ENCODE data around the gene ABCA12.

Gene ABCA12

GRCh38 chr2:215028231-215028630, 110.2 kb downstream of the ABCA12 start:
- ChIA-PET CTCF (interaction anchor here (0.6 kb wide), 1 partner anchor 158 kb away, joined by 4 read pairs; no protein-coding TSS in a partner anchor), POLR2A (no interaction called here)
- no peak for TF ChIP-seq ARNT (IDR thresholded peaks at IDR 0.05)
- TF ChIP-seq FOXM1 (IDR thresholded peaks at IDR 0.05; ENCODE audit: borderline replicate concordance) = no peak
- no peak for TF ChIP-seq CTBP1 (IDR thresholded peaks at IDR 0.05; ENCODE audit: borderline replicate concordance)
- TF ChIP-seq LEF1 (IDR thresholded peaks at IDR 0.05; ENCODE audit: borderline replicate concordance) = no peak
- no peak for TF ChIP-seq FOXK2 (IDR thresholded peaks at IDR 0.05)
- no peak for TF ChIP-seq HDGF (IDR thresholded peaks at IDR 0.05; ENCODE audit: borderline replicate concordance)
- TF ChIP-seq FOXA1 (IDR thresholded peaks at IDR 0.05) = no peak
- TF ChIP-seq NFRKB (IDR thresholded peaks at IDR 0.05) = no peak
- no peak for TF ChIP-seq ZNF384 (IDR thresholded peaks at IDR 0.05)
- no peak for TF ChIP-seq ELF4 (IDR thresholded peaks at IDR 0.05)
- no peak for TF ChIP-seq L3MBTL2 (conservative IDR thresholded peaks at IDR 0.05)
- DNase-seq (ENCODE audit: extremely low spot score) = no peak

GRCh38 chr2:215027779-215028178, 110.6 kb downstream of the ABCA12 start:
- ChIA-PET POLR2A (no interaction called here), CTCF (no interaction called here)
- TF ChIP-seq BHLHE40 (IDR thresholded peaks at IDR 0.05; ENCODE audit: borderline replicate concordance) (no peak), ARNT (IDR thresholded peaks at IDR 0.05) (no peak), CTBP1 (IDR thresholded peaks at IDR 0.05; ENCODE audit: borderline replicate concordance) (no peak), LEF1 (IDR thresholded peaks at IDR 0.05; ENCODE audit: borderline replicate concordance) (no peak), ELF4 (IDR thresholded peaks at IDR 0.05) (no peak)
- DNase-seq (ENCODE audit: extremely low spot score) = no peak

- no peak for TF ChIP-seq TARDBP (IDR thresholded peaks at IDR 0.05)
- TF ChIP-seq BHLHE40 (IDR thresholded peaks at IDR 0.05; ENCODE audit: borderline replicate concordance) = no peak
- no peak for TF ChIP-seq FOXK2 (IDR thresholded peaks at IDR 0.05)
- TF ChIP-seq SUZ12 (IDR thresholded peaks at IDR 0.05) = no peak
- no peak for TF ChIP-seq CTBP1 (IDR thresholded peaks at IDR 0.05; ENCODE audit: borderline replicate concordance)
- TF ChIP-seq SP1 (IDR thresholded peaks at IDR 0.05) = no peak
- no peak for TF ChIP-seq HDGF (IDR thresholded peaks at IDR 0.05; ENCODE audit: borderline replicate concordance)
- TF ChIP-seq FOXM1 (IDR thresholded peaks at IDR 0.05; ENCODE audit: borderline replicate concordance) = no peak
- no peak for TF ChIP-seq PKNOX1 (IDR thresholded peaks at IDR 0.05)
- TF ChIP-seq L3MBTL2 (conservative IDR thresholded peaks at IDR 0.05) = no peak
- TF ChIP-seq ZNF384 (IDR thresholded peaks at IDR 0.05) = no peak
- no peak for TF ChIP-seq ELF4 (IDR thresholded peaks at IDR 0.05)
- no peak for TF ChIP-seq LEF1 (IDR thresholded peaks at IDR 0.05; ENCODE audit: borderline replicate concordance)
- no peak for DNase-seq (ENCODE audit: extremely low spot score)
- ChIA-PET CTCF (no interaction called here), POLR2A (no interaction called here)
Measured at GRCh38 chr2:215022910-215023309, 115.5 kb downstream of the ABCA12 start.

GRCh38 chr2:215022418-215022817, 116.0 kb downstream of the ABCA12 start:
- no peak for DNase-seq (ENCODE audit: extremely low spot score)
- CTCF ChIA-PET = no interaction called here
- POLR2A ChIA-PET = no interaction called here

GRCh38 chr2:215020283-215020682, 118.1 kb downstream of the ABCA12 start:
- ChIA-PET CTCF (no interaction called here), POLR2A (no interaction called here)
- DNase-seq (ENCODE audit: extremely low spot score) = no peak
- TF ChIP-seq NFRKB (IDR thresholded peaks at IDR 0.05) (no peak), FOXM1 (IDR thresholded peaks at IDR 0.05; ENCODE audit: borderline replicate concordance) (no peak), L3MBTL2 (conservative IDR thresholded peaks at IDR 0.05) (no peak), SP1 (IDR thresholded peaks at IDR 0.05) (no peak), ELF4 (IDR thresholded peaks at IDR 0.05) (no peak), HDGF (IDR thresholded peaks at IDR 0.05; ENCODE audit: borderline replicate concordance) (no peak), TARDBP (IDR thresholded peaks at IDR 0.05) (no peak), BHLHE40 (IDR thresholded peaks at IDR 0.05; ENCODE audit: borderline replicate concordance) (no peak)

More at GRCh38 chr2:215022418-215022817, 116.0 kb downstream of the ABCA12 start:
- no peak for TF ChIP-seq TARDBP (IDR thresholded peaks at IDR 0.05)
- TF ChIP-seq L3MBTL2 (conservative IDR thresholded peaks at IDR 0.05) = no peak

GRCh38 chr2:215019521-215020145, 118.8 kb downstream of the ABCA12 start:
- TF ChIP-seq FOXM1 (IDR thresholded peaks at IDR 0.05; ENCODE audit: borderline replicate concordance) = no peak
- no peak for TF ChIP-seq ELF4 (IDR thresholded peaks at IDR 0.05)
- TF ChIP-seq FOXK2 (IDR thresholded peaks at IDR 0.05) = no peak
- TF ChIP-seq CTBP1 (IDR thresholded peaks at IDR 0.05; ENCODE audit: borderline replicate concordance) = no peak
- TF ChIP-seq BHLHE40 (IDR thresholded peaks at IDR 0.05; ENCODE audit: borderline replicate concordance) = no peak
- TF ChIP-seq SP1 (IDR thresholded peaks at IDR 0.05) = no peak
- no peak for TF ChIP-seq ARNT (IDR thresholded peaks at IDR 0.05)
- no peak for TF ChIP-seq HDGF (IDR thresholded peaks at IDR 0.05; ENCODE audit: borderline replicate concordance)
- TF ChIP-seq LEF1 (IDR thresholded peaks at IDR 0.05; ENCODE audit: borderline replicate concordance) = no peak
- TF ChIP-seq NFRKB (IDR thresholded peaks at IDR 0.05) = no peak
- TF ChIP-seq PKNOX1 (IDR thresholded peaks at IDR 0.05) = no peak
- no peak for TF ChIP-seq ZNF384 (IDR thresholded peaks at IDR 0.05)
- TF ChIP-seq TARDBP (IDR thresholded peaks at IDR 0.05) = no peak
- no peak for TF ChIP-seq SUZ12 (IDR thresholded peaks at IDR 0.05)
- TF ChIP-seq FOXA1 (IDR thresholded peaks at IDR 0.05) = no peak
- no peak for TF ChIP-seq L3MBTL2 (conservative IDR thresholded peaks at IDR 0.05)
- DNase-seq (ENCODE audit: extremely low spot score) = no peak
- ChIA-PET POLR2A (no interaction called here), CTCF (no interaction called here)

GRCh38 chr2:215019085-215019484, 119.3 kb downstream of the ABCA12 start:
- ChIA-PET POLR2A (no interaction called here), CTCF (no interaction called here)
- no peak for TF ChIP-seq FOXK2 (IDR thresholded peaks at IDR 0.05)
- no peak for TF ChIP-seq NFRKB (IDR thresholded peaks at IDR 0.05)
- DNase-seq (ENCODE audit: extremely low spot score) = no peak

All from HEK293T (cell line).